ENCODE measurements around the gene WFDC12.
"Not testable (repeated sequence)": the region's sequence is repeated elsewhere in the genome, so short reads cannot be mapped to it uniquely, and the experiment has no call there.

WFDC12 gene, protein sequence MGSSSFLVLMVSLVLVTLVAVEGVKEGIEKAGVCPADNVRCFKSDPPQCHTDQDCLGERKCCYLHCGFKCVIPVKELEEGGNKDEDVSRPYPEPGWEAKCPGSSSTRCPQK

DNA sequence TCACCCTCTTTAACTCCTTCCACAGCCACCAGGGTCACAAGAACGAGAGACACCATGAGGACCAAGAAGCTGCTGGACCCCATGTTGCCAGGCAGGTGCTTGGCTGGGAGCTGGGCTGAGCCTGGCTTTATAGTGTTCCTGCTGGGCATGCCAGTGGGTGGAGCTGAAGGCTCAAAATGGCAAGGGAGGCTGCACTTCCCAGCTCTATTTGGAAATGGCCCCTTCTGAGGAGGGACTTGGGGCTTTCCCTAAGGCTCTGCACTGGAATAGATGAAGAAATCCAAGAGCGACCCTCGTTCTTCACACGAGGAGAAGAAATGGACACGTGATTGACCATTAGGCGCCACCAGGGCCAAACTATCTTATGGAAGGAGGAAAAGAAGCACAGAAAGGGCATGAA lies at the start of gene WFDC12:
TSS of gene WFDC12 (minus strand) at position 101 of the 400 bp plus-strand sequence. CDS start at position 83, 18 bp downstream.
- DNase-seq = no peak

DNA sequence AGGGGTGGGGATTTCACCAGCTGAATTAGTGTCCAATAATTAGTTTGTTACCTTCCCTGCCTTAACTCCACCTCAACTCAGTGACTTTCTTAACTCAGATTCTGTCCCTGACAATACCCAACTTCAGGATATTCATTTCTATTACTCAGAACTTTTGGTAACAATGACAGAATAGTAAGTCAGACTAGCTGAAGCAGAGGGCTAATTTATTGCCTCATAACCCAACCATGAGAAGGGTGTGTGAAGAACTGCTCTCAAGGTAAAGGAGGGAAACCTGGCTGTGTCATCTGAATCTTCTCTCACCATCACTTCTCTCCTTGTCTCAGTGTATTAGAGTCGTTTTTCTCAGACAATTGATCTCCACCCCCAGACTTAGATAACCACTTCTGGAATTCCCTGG lies 49.3 kb upstream of the WFDC12 start:
- DNase-seq = no peak

DNA sequence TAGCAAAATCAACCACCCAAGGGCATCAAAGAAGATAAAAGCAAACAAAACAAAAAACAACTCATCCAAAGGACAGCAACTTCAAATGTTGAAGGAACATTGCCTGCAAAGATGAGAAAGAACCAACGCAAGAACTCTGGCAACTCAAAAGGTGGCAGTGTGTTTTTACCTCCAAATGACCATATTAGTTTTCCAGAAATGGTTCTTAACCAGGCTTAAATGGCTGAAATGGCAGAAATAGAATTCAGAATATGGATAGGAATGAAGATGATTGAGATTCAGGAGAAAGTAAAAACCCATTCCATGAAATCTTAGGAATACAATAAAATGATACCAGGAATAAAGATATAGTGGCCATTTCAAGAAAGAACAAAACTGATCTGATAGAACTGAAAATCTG lies 40.6 kb upstream of the WFDC12 start:
- no peak for DNase-seq

DNA sequence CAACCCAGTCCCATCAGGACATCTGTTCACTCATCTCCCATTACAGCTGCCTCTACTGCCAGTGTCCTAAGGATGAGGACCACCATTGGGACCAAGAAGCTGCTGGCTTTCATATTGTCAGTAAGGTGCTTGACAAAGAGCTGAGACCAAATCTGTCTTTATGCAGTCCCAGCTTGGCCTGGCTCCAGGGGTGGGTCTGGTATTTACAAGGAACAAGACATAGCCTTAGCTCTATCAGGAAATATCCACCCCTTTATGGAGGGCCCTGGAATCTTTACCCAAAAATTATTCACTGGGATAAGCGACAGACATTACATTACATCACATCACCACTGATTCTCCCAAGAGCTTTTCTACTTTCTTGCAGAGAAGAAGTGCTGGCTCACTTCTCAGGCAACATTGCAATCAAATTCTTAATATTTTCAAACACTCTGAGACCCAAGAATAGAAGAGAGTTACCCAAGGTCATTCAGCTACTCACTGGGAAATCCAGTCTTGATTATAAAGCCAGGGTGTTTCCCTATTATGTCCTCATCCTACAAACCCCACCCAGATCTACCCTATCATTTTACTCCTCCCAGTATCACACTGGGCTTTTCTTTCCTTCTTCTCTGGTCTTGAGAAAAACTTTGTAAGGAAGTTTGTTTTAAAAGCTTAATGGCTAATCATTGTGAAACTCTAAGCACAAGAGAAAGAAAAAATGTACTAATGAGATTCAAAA lies 39.0 kb upstream of the WFDC12 start:
- no peak for DNase-seq

DNA sequence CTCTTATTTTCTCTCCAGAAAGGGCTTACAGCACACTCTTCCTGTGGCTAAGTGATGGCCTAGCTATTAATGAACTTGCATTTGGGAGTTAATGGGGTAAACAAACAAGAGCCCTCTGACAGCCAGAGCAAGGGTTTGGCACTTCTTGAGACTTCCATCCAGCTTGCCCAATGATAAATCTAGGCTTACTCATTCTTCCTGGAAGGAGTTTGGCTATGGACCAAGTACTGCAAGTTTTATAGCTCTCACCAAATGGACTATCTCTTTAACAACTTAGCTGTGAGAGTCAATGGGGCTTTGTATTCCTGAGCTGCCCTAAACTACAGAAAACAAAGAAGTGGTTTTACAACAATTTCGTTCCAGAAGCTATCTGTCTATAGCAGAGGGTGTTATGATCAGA lies 33.7 kb upstream of the WFDC12 start:
- DNase-seq = no peak

DNA sequence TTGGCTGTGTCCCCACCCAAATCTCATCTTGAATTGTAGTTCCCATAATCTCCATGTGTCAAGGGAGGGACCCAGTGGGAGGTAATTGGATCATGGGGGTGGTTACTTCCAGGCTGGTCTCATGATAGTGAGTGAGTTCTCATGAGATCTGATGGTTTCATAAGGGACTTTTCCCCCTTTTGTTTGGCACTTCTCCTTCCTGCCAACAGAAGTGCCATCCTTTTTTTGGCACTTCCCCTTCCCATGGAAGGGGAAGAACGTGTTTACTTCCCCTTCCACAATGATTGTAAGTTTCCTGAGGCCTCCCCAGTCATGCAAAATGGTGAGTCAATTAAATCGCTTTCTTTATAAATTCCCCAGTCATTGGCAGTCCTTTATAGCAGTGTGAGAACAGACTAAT lies 32.4 kb upstream of the WFDC12 start:
- DNase-seq = no peak

DNA sequence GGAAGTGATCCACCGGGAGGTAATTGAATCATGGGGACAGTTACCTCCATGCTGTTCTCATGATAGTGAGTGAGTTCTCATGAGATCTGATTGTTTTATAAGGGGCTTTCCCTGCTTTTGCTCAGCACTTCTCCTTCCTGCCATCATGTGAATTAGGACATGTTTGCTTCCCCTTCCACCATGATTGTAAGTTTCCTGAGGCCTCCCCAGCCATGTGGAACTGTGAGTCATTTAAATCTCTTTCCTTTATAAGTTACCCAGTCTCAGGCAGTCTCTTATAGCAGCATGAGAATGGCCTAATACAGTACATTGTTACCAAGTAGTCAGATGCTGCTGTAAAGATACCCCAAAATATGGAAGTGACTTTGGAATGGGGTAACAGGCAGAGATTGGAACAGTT lies 30.5 kb upstream of the WFDC12 start:
- DNase-seq = not testable (repeated sequence)

DNA sequence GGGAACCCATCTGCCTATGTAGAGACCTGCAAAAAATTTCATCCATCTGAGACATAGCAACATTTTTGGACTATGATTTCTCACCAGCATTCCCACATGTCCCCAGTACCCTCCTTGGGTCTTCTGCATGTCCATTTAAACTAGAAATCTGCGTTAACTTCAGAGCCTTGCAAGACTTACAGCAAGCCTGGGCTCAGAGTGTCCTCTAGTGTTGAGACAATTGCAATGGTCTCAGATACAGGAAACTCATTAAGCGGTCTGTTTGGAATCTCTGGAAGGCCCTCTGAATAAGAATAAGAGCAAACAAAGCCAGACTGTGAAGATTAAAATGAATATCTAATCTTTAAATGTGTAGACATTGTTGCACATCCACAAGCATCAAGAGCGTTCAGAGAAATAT lies 29.9 kb upstream of the WFDC12 start:
- no peak for DNase-seq

DNA sequence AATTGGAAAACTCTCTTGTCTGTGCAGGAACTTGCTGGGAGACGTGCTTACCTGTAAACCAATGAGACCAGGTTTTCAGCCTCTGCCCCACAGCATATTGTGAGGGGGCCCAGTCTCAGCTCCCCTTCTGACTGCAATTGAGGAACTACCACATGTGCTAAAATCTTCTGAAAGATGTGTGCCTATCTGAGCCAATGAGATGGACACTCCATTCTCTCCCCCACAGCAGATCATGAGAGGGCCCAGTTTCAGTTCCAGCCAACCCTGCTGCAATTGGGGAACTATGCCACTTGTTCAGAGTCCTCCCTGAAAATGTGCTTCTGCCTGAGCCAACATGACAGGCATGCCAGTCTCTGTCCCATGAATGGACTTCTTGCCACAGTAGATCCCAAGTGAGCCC lies 29.5 kb upstream of the WFDC12 start:
- no peak for DNase-seq

DNA sequence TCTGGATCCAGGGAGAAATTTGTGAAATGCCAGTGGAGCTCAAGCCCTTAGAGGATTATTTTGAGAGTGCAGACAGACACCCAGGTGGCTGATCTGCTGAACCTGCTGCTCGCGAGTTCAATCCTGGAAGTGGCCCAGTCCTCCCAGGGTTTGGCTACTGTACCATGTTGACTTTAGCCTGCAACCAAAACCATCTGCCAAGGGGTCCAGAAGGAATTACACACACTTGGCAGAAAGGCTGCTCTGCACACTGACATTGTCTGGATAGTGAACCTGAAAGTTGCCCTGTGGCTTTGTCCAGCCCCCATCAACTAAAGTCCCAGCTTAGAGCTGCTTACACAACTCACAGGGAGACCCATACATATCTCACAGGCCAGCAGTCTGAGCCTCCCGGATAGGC lies 28.9 kb upstream of the WFDC12 start:
- DNase-seq = no peak

DNA sequence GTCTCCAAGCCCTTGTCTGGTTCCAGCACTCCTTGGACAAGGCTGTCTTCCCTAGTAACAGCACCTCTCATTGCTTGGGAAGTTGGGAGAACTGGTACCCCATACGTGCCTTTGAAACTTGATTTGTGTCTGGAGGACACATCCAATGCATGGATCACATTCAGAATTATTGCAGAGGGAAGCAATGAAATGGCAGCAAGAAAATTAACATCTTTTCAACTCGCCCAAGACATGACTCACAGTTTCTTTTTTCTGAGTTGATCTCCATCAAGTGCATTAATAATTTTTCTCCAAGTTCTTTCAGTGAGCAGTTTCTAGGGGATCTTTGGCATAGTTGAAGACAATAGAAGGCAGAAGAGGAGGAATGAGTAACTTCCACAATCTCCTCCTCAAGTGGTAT lies 28.1 kb upstream of the WFDC12 start:
- no peak for DNase-seq

DNA sequence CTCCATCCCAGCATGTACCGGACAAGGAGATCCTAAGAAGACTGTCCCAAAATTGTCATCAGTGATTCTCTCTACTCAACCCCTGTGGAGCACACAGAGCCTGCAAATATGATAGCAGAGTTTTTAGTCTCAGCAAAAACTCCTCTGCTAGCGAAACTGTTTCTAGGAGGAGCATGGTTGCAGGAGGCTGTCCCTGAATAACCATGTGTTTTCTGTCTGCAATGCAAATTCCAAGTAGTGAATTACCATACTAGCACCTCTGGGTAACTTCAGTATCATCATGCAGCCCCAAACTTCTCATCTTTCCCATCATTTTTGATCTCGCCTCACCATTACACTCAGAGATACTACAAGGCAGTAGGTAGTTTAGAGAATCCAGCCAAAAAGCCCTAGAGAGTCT lies 24.8 kb upstream of the WFDC12 start:
- no peak for DNase-seq

DNA sequence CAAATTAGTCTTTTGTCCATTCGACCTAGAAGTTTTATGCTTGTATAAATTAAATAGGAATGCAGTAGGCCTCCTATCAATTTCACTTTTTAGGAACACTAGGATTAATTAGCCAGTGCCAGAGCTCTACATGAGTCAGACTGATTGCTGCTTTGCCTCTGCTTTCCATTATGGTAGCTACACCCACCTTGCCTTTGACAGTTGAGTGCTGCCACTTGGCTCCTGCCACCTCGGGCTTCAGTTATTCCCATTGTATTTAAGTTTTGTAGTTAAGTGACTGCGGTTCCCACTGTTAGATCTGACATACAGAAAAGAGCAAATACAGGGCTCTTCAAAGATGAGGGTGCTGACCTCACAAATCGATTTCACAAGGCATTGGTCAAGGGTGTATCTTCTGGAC lies 16.6 kb upstream of the WFDC12 start:
- no peak for DNase-seq

DNA sequence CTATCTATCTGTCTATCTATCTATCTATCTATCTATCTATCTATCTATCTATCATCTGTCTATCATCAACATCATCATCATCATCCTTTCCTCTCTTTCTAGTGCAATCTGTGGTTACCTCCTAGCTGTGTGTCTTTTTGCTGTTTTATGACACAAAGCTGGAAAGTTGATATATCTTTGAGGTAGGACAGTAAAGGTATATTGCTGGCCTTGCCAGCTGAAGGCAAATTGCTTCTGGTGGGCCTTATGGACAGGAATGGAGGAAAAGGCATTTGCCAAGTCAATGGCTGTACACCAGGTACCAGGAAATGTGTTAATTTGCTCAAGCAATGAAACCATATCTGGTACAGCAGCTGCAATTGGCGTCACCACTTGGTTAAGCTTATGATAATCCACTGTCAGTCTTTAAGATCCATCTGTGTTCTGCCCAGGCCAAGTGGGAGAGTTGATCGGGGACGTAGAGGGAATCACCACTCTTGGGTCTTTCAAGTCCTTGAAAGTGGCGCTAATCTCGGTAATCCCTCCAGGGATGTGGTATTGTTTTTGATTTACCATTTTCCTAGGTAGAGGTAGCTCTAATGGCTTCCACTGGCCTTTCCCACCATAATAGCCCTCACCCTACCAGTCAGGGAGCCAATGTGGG lies 15.6 kb upstream of the WFDC12 start:
- not testable (repeated sequence) for DNase-seq

DNA sequence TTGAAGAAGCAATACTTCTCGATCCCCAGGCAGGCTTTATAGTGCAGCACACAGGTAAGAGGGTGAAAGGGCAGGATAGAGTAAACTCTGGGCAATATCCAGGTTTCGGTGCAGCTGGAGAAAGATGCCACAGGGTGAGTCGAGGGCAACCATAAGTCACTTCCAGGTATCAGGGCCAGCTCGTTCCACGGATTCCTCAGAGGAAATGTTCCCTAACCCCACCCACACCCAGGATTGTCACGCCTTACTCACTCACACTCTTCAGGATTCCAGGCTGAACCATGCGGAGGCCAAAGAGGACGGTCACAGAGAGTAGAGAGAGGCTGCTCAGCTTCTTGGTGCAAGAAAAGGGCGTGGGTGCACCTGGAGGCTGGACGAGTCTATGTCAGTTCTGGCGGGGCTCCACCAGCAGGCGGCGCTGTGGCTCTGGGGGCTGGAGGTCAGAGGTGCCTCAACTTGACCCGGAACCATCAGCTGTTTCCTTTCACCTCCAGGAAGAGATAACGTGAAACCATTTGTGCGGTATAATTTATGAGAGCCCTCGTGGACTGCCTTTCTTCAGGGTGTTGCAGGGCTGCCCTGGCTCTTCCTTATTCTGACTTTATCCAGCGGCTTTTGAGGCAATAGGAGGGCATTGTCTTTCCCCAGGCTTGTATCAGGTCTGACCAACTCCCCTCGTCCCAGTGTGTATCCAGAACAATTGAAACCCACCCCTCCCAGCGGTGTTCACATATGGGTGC lies 14.5 kb upstream of the WFDC12 start:
- DNase-seq = peak; percentile 89 to 90

DNA sequence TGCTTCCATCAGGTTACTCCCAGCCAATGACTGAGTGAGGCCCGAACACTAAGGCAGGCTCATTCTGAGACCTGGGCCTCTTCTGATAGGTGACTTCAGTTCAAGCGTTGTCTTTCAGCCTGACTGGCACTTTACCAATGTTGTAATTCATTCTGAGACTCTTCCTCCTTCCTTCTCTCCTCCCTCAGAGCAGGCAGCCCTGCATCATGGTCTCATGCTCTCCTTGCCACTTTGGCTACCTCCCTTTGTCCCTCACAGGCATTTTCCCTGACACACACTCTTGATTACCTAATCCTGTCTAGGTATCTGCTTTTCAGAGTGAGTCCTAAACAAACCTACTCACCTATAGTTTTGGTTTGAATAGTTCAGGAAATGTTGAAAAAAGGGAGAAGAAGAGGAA lies 12.6 kb upstream of the WFDC12 start:
- DNase-seq = no peak

DNA sequence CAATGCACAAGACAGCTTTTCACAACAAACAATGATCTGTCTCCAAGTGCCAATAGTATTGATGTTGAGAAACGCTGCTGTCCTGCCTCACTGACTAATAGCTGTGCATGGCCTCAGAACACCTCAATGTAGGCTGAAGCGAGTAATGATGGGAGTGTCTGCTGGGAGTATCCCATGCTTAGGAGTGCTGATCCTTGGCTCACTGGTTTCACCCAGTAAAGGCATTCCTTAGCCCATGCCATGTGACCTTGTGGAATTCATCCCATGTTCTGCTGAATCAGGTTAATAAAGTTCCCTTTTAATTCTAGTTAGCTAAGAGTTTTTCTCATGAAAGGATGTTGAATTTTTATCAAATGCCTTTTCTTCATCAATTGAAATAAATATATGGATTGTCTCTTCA lies 3.8 kb upstream of the WFDC12 start:
- DNase-seq = no peak

DNA sequence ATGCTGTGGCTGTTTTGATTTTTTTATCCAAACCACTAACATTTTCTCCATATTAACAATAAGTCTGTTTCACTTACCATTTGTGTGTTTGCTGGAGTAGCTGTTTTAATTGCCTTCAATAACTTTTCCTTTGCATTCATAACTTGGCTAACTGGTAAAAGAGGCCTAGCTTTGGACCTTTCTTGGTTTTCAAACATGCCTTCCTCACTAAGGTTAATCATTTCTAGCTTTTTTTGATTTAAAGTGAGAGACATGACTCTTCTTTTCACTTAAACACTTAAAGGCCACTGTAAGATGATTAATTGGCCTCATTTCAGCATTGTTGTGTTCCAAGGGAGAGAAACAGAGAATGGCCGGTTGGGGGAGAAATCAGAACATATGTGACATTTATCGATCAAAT lies 2.9 kb downstream of the WFDC12 start:
- DNase-seq = no peak

DNA sequence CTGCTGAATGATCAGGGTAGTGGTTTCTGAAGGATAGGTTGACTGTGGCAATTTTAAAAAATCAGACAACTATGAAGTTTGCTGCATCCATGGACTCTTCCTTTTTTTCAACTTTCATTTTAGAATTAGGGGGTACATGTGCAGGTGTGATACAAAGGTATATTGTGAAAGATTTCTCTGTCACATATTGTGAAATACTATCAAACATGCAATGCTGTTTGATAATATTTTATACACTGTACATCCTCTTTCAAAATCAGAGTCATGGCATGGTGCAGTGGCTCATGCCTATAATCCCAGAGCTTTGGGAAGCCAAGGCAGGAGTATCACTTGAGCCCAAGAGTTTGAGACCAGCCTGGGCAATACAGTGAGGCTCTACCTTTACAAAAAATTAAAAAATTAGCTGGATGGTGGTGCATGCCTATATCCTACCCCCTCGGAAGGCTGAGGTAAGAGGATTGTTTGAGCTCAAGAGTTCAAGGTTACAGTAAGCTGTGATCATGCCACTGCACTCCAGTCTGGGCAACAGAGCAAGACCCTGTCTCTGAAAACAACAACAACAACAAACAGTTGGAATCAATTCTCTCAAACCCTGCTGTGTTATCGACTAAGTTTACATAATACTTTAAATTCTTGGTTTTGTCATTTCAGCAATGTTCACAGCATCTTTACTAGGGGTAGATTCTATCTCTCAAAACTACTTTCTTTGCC lies 4.6 kb downstream of the WFDC12 start:
- no peak for DNase-seq

DNA sequence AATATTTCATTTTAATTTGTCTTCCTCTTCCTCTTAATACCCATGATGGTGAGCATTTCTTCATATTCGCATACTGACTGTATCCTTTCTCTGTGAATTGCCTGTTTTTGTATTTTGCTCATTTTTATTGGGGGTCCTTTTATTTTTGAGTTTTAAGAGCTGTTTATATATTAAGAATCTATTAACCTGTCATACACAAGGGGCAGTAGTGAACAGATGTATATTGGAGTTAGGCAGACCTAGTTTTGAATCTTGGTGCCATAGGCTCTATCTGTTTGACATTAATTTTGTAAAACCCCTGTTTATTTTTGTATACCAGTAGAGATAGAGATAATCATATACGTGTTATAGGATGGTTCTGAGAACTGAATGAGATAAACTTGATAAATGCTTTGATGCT lies 6.2 kb downstream of the WFDC12 start:
- DNase-seq = no peak

DNA sequence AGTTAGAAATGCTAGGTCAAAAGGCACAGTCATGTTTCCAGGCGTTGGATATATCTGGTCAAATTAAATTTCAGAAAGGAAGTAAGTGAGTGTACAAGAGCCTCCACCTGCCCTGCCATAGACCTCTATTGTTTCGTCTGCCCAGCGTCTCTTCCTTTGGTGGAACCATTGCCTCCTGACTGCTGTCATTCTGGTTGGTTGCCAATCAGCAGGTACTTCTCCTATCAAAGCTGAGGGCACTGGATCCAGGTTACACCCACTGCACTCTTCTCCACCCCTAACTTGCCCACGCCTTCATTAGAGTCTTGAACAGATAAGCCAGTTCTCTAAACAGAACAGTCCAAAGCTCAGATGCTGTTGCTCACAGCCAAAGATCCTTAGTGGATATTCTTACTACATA lies 6.7 kb downstream of the WFDC12 start:
- no peak for DNase-seq

DNA sequence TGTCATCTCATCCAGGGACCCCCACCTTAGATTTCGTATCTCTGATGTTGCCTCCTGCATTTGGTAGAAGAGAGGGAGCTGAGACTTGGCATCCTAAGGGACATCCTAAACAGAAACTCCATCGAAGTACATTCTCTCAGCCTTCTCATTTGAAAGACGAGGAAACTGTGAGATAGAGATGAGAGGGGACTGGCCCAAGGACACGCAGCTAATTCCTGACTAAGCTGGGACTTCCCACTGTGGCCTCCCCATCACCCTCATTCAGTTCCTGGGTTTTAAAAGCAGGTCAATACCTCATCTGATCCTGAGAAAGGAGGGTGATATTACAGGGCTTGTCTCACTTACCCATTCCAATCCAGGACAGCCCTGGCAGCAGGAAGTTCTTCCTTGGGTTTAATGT lies 8.4 kb downstream of the WFDC12 start:
- no peak for DNase-seq

DNA sequence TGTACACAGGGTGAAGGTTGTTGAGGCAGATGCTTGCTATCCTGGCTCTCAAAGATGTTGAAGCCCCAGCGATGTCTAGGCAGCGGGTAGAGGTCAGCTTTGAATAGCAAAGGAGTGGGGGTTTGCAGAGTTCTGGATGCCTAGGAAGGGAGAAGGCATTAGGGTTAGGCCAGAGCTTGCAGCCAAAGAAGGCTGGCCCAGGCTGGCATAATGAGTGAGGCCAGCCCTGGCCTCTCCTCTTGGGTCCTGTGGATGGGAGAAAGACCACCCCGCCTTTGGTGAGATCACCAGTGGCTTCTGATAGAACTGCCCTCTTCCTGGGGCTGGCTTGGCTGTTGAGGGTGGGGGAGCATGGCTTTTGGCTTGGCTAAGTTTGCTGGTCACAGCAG lies 8.9 kb downstream of the WFDC12 start:
- DNase-seq = no peak
